GM19438 (cell line): ENCODE results near the gene DNAI4.
"Not testable (repeated sequence)": the region's sequence is repeated elsewhere in the genome, so short reads cannot be mapped to it uniquely, and the experiment has no call there.

ENCODE experiments used
- ATAC-seq: cut with Tn5 transposase; IDR thresholded peaks from one replicate; pipeline ENCODE4 v1.9.1; 2021; ENCODE audit warnings: low read depth; ENCODE audit not compliant: unreplicated experiment

DNAI4 gene

GRCh38 chr1:66924756-66925557 is at the start of gene DNAI4, which contains the start of gene MIER1:
Gene DNAI4 (minus strand): TSS chr1:66924856. CDS start chr1:66924831, 25 bp downstream.
Gene MIER1 (plus strand): TSS chr1:66924990. CDS start chr1:66925029, 39 bp downstream.
- ATAC-seq: peak; percentile 93

GRCh38 chr1:66968574-66968973 is 43.9 kb upstream of the DNAI4 start:
- no peak for ATAC-seq

DNA sequence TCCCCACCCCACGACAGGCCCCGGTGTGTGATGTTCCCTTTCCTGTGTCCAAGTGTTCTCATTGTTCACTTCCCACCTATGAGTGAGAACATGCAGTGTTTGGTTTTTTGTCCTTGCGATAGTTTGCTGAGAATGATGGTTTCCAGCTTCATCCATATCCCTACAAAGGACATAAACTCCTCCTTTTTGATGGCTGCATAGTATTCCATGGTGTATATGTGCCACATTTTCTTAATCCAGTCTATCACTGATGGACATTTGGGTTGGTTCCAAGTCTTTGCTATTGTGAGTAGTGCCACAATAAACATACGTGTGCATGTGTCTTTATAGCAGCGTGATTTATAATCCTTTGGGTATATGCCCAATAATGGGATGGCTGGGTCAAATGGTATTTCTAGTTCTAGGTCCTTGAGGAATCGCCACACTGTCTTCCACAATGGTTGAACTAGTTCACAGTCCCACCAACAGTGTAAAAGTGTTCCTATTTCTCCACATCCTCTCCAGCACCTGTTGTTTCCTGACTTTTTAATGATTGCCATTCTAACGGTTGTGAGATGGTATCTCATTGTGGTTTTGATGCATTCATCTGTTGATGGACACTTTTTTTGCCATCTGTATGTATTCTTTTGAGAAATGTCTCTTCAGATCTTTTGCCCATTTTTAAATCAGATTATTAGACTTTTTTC is 41.7 kb upstream of the DNAI4 start:
- not testable (repeated sequence) for ATAC-seq

DNA sequence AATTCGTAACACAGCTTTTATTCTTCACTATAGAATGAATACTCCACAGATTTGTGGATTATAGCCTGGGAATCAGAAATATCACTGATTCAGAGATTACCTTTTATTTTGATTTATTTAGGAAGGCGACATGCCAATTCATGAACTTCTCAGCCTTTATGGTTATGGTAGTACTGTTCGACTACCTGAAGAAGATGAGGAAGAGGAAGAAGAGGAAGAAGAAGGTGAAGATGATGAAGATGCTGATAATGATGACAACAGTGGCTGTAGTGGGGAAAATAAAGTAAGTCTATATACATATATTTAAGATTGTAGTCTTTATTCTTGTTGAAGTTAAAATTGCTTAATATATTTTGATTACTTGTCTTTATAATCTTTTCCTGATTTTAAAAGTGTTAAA is 33.3 kb upstream of the DNAI4 start:
- ATAC-seq: no peak

DNA sequence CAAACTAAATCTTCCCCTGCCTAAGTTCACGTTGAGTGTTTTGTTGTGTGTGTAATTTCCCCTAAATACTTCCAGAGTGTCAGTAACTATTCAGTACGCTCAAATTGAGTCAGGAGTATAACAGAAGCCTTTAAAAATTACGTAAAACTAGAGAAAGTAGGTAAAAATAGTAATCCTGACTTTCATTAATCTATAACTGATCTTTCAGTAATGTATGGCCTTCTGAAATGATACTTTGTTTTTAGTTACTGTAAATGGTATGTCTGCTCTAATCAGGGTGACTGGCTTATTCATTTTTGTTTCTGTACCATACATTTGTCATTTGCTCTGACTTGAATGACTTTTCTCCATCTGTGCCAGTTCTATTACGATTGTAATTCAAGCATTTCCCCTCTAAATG is 29.6 kb upstream of the DNAI4 start:
- peak; percentile 75 for ATAC-seq

DNA sequence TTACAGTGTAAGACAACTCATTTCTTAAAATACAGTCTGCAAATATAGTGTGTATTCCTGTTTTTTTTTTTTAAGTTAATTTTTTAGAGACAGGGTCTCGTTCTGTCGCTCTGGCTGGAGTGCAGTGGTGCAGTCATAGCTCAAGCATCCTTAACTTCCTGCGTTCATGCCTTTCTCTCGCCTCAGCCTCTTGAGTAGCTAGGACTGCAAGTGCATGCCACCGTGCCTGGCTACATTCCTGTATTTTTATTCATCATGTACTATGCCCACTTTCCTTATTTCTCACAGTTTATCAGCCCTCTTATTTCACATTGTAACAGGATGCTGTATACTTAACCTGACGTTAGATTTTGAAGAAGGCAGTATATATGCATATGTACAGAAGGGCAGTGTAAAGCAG is 26.9 kb upstream of the DNAI4 start:
- ATAC-seq: no peak

- ATAC-seq: no peak
These were observed 22.6 kb upstream of the DNAI4 start for GRCh38 chr1:66947267-66947666.

DNA sequence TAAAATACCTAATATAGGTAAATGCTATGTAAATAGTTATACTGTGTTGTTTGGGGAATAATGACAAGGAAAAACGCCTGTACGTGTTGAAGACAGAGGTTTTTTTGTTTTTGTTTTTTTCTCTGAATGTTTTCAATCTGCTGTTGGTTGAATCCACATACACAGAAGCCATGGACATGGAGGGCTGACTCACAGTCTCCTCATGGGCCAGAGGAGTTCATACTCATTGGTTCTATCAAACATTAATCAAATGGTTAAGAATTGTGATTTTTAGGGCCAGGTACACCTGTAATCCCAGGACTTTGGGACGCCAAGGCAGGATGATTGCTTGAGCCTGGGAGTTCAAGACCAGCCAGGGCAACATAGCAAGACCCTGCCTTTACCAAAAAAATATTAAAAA is 20.7 kb upstream of the DNAI4 start:
- no peak for ATAC-seq

GRCh38 chr1:66944330-66945274 is 19.9 kb upstream of the DNAI4 start:
- no peak for ATAC-seq

- ATAC-seq: no peak
These were observed 18.8 kb upstream of the DNAI4 start for GRCh38 chr1:66943361-66943969.

DNA sequence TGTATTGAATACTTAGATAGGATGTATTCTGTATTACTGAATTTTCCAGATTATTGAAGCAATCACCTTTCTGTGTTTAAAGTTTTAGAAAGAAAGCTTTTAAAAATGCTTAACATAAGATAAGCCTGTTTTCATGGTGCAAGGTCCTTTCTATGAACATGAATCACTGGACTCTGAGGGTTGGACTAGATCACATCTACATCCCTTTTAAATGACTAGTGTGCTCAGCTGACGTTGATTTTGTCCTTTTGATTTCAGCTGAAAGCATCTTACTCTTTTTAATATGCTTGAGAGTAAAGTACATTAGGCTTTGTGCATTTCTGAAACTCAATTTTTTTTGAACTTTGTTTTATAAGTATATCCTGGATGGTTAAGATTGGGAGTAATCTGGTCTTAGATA is 16.3 kb upstream of the DNAI4 start:
- ATAC-seq: no peak

DNA sequence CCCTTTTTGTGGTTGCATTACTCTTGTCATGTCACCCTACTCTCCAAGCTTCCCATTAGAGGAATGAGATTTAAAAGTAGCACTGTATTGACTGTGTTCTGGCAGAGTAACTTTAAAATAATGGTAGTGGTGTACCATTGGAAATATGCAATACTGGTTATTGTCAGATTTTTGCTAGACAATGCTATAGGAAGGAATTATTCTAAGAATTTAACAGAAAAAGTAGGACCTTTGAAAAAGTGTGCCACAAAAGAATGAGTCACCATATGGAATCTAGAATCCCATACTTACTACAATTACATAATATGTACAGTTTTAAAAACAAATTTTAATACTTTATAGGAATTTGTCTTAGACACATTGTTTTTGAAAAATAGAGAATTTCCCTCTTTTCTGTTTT is 14.0 kb upstream of the DNAI4 start:
- no peak for ATAC-seq

DNA sequence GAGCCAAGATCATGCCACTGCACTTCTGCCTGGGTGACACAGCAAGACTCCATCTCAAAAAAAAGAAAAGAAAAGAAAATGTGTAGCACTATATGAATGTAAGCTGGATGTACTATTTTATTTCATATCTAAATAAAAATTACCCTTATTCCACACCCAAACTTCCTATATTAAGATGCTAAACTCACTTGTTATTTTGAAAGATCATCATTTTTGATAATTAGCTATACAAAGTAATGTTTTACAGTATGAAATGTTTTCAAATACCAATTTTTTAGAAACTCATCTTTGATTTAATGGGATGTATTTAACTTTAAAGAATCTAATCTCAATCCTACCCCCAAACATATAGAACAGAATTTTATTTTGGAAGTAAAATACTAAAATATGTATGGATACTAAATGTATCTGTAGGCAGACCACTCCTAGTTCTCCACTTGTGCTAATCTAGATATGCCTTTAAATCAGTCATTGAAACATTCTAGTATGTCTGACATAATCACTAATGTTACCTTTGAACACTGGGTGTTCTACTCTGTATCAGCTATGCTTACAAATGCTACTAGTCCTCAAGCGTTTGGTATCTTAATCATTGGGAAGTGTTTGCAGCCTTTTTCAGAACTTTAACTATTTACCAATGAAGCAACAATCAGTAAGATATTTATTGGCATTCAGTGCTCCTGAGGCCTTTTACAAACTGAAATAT is 13.0 kb upstream of the DNAI4 start:
- no peak for ATAC-seq

DNA sequence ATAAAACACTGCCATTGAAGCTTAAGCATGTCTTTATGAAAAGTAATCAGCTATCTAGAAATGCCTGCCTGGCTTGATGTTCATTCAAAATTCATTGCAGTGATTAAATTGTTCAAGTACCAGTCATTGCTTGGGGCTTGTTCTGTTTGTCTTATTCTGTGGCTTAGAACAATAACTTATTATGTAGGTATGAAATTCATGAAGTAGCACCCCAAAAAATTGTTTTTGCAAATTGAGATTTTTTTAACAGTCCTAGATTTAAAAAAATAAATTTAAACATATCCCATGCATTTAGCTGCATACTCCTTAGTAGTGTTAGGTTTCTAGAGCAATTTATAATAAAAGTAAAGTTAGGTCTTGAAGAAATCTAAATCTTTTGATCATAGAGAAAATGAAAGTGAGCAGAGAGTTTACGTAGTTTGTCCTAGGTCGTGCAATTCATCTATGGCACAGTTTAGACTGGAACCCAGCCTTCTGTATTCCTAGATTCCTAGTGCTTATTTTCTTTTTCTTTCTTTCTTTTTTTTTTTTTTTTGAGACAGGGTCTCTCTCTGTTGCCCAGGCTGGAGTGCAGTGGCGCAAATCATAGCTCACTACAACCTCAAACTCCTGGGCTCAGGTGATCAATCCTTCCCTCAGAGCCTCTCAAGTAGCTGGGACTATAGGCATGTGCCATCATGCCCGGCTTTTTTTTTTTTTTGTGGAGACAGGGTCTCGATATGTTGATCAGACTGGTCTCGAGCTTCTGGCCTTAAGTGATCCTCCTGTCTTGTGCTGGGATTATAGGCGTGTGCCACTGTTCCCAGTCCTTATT is 9.4 kb upstream of the DNAI4 start:
- ATAC-seq: no peak

DNA sequence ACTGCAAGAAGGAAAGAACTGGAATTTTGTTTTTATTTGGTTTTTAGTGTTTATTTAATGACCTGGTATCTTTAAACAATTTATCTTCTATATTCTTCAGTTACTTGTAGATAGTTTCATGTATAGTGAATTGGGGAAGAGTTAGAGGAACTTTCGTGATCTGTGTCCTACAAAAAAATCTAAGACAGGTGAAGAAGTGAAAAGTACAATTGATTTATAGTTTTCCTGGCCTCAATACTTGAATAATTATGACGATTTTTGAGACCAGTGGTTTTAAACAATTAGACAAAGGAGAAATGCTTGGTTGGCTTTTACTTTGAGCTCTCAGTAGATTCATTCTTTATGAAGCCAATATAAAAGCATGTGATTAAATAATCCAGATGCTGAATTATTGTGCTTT is 7.6 kb upstream of the DNAI4 start:
- no peak for ATAC-seq

DNA sequence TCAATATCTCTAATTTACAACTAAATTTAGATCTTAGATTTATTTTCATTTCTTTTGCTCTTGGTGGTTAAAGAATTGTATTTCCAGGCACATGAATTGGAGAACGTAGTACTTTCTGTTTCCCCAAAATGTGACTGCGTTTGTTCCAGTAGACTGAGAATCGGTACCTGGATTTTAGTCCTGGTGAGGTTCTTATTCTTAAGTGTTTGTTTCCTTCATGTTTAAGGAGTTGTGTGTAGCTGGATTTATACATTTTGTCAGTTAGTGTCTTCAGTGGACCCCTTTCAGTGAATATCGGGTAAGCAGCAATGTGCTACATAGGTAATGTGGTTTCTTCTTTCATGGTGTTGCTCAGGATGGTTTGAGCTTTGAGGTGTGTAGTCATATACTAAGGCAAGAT is 6.9 kb upstream of the DNAI4 start:
- ATAC-seq: no peak

- no peak for ATAC-seq
These were observed 6.1 kb upstream of the DNAI4 start for GRCh38 chr1:66930823-66931174.

GRCh38 chr1:66929999-66930822 is 5.6 kb upstream of the DNAI4 start:
- ATAC-seq: peak; percentile 59
